Prostate gland (tissue), 2 donors: ENCODE results near the gene SSTR4. TPM values are rescaled to one million over a fixed set of nuclear protein-coding genes. Genes with fewer than 3 reads are reported as not detected.

Experiments used
- DNase-seq: peaks from one replicate; pipeline ENCODE4 v3.0.0-alpha.2; 2019; ENCODE audit warnings: low spot score
- H3K27ac ChIP-seq, 2 donors: fragments of 200-600 bp; sonication (generic); 2 replicates each; pipeline ENCODE4 v1.5.1; 2017 to 2019
- H3K27me3 ChIP-seq: fragments of 200-600 bp; sonication (generic); replicated peaks from 2 replicates; pipeline ENCODE4 v1.5.1; 2019; ENCODE audit not compliant: insufficient read depth
- H3K36me3 ChIP-seq, 2 donors: fragments of 200-600 bp; sonication (generic); 1 replicate in 1 of 2; 2 replicates in 1 of 2; pipeline versions ENCODE4 v1.5.1 to v1.8.1; 2017 to 2019
- H3K4me1 ChIP-seq: fragments of 200-600 bp; sonication (generic); replicated peaks from 2 replicates; pipeline ENCODE4 v1.5.1; 2019
- H3K4me3 ChIP-seq, 2 donors: fragments of 200-600 bp; sonication (generic); 2 replicates each; pipeline ENCODE4 v1.5.1; 2017 to 2019
- H3K9me3 ChIP-seq: fragments of 200-600 bp; sonication (generic); 2 replicates; pipeline ENCODE4 v1.5.1; 2017
- CTCF ChIP-seq, 4 experiments: fragments of 200-600 bp in 2 of 4; fragments of 450-650 bp in 2 of 4; sonication (generic) in 2 of 4; IDR thresholded peaks; 1 replicate in 3 of 4; 2 replicates in 1 of 4; pipeline ENCODE4 v1.5.1; 2016 to 2019; ENCODE audit warnings: antibody characterized with exemption in 4 of 4, mild to moderate bottlenecking in 2 of 4, moderate library complexity in 2 of 4
- POLR2A ChIP-seq: fragments of 450-650 bp; IDR thresholded peaks from one replicate; pipeline ENCODE4 v1.6.1; 2016; ENCODE audit warnings: antibody characterized with exemption, mild to moderate bottlenecking
- POLR2AphosphoS5 ChIP-seq: sonication (generic); formaldehyde crosslinking; IDR thresholded peaks from one replicate; pipeline ENCODE4 v1.6.1; 2017; ENCODE audit warnings: antibody characterized with exemption
- WGBS: methylation state at CpG from one replicate; pipeline ENCODE4 v1.1.5; 2018; 5-methylcytosine and 5-hydroxymethylcytosine counted together
- intact Hi-C: fragments of 100-400 bp; cut with DNase I; formaldehyde crosslinking; loops from one replicate; pipeline ENCODE4 v1.14.2; 2022
- total RNA-seq, 2 donors: library from RNA; depleted of rRNA; stranded (reverse); fragments of >200 nt; gene quantifications; one replicate each; pipeline ENCODE4 v1.1.0, GENCODE V29; 2016

SSTR4 gene
- total RNA-seq, 2 donors from 2014 or later = not detected

- DNase-seq = no peak
- WGBS = 91% methylated on average over 41 of the region's 41 CpGs
- H3K27ac ChIP-seq = no peak overlapping the region
- H3K4me1 ChIP-seq = no peaks in the 10 kb centered on the region
- H3K36me3 ChIP-seq = no peaks in the 10 kb centered on the region
- no peaks in the 10 kb centered on the region for H3K9me3 ChIP-seq
- intact Hi-C loops = no loop called here
- no peak for TF ChIP-seq CTCF (IDR thresholded peaks at IDR 0.05)
- TF ChIP-seq POLR2AphosphoS5 = no peak
- TF ChIP-seq POLR2A = no peak
- H3K4me3 ChIP-seq = no peak overlapping the region
- H3K27me3 ChIP-seq = peaks cover 22% of the 10 kb centered on the region
These were observed 619 bp downstream of the SSTR4 start for GRCh38 chr20:23035731-23036130.

- 91% methylated on average over 11 of the region's 11 CpGs for WGBS
- H3K4me3 ChIP-seq = no peak overlapping the region
- TF ChIP-seq POLR2A (no peak), CTCF (IDR thresholded peaks at IDR 0.05) (no peak), POLR2AphosphoS5 (no peak)
These were observed 1.3 kb downstream of the SSTR4 start for GRCh38 chr20:23036371-23036770.

GRCh38 chr20:23037017-23037481 lies 1.9 kb downstream of the SSTR4 start:
- no peak for TF ChIP-seq POLR2A
- no peak for TF ChIP-seq CTCF (IDR thresholded peaks at IDR 0.05)
- no peak for TF ChIP-seq POLR2AphosphoS5
- Histone ChIP-seq H3K9me3 (no peaks in the 10 kb centered on the region), H3K27ac (no peak overlapping the region), H3K27me3 (peaks cover 22% of the 10 kb centered on the region), H3K4me3 (no peak overlapping the region), H3K36me3 (no peaks in the 10 kb centered on the region), H3K4me1 (no peaks in the 10 kb centered on the region)
- intact Hi-C loops = no loop called here
- DNase-seq = no peak
- WGBS = 16% methylated on average over 3 of the region's 3 CpGs

More at GRCh38 chr20:23036371-23036770, 1.3 kb downstream of the SSTR4 start:
- DNase-seq = no peak
- Histone ChIP-seq H3K27ac (no peak overlapping the region), H3K27me3 (peaks cover 22% of the 10 kb centered on the region), H3K9me3 (no peaks in the 10 kb centered on the region), H3K36me3 (no peaks in the 10 kb centered on the region), H3K4me1 (no peaks in the 10 kb centered on the region)
- intact Hi-C loops = no loop called here

- WGBS = 82% methylated on average over 5 of the region's 5 CpGs
- no peaks in the 10 kb centered on the region for H3K9me3 ChIP-seq
- H3K27ac ChIP-seq = no peak overlapping the region
- intact Hi-C loops = no loop called here
- no peak for TF ChIP-seq POLR2AphosphoS5
- TF ChIP-seq CTCF (IDR thresholded peaks at IDR 0.05) = no peak
- no peak for TF ChIP-seq POLR2A
- H3K36me3 ChIP-seq = no peaks in the 10 kb centered on the region
- no peaks in the 10 kb centered on the region for H3K4me1 ChIP-seq
- H3K4me3 ChIP-seq = no peak overlapping the region
- H3K27me3 ChIP-seq = peaks cover 18% of the 10 kb centered on the region
- DNase-seq = no peak
These were observed 4.2 kb downstream of the SSTR4 start for GRCh38 chr20:23039136-23039875.

- no peaks in the 10 kb centered on the region for H3K9me3 ChIP-seq
- H3K36me3 ChIP-seq = no peaks in the 10 kb centered on the region
- intact Hi-C loops = no loop called here
- H3K4me1 ChIP-seq = no peaks in the 10 kb centered on the region
- WGBS = 80% methylated on average over 3 of the region's 3 CpGs
- H3K4me3 ChIP-seq = no peak overlapping the region
- DNase-seq = no peak
- no peak overlapping the region for H3K27ac ChIP-seq
- TF ChIP-seq CTCF (IDR thresholded peaks at IDR 0.05) (no peak), POLR2A (no peak), POLR2AphosphoS5 (no peak)
- H3K27me3 ChIP-seq = peaks cover 14% of the 10 kb centered on the region
These were observed 4.9 kb downstream of the SSTR4 start for GRCh38 chr20:23039885-23040508.
